Ascending aorta (tissue), 2 donors: Measurements from ENCODE around the gene CPXM2. TPM values are rescaled to one million over a fixed set of nuclear protein-coding genes. Genes with fewer than 3 reads are reported as not detected.

Experiments
- DNase-seq, 2 donors: peaks; one replicate each; pipeline ENCODE4 v3.0.0-alpha.2; 2019; ENCODE audit warnings: low spot score in 2 of 2
- H3K27ac ChIP-seq, 2 donors: fragments of 200-600 bp; sonication (generic); one replicate each; pipeline ENCODE4 v1.5.1; 2016 to 2017; ENCODE audit warnings: mild to moderate bottlenecking in 1 of 2
- H3K27me3 ChIP-seq: fragments of 200-600 bp; sonication (generic); one replicate; pipeline ENCODE4 v1.5.1; 2017
- H3K36me3 ChIP-seq, 2 donors: fragments of 200-600 bp; sonication (generic); one replicate each; pipeline ENCODE4 v1.5.1; 2016
- H3K4me1 ChIP-seq, 2 donors: fragments of 200-600 bp; sonication (generic); one replicate each; pipeline ENCODE4 v1.5.1; 2016 to 2017; ENCODE audit warnings: mild to moderate bottlenecking in 1 of 2
- H3K4me3 ChIP-seq, 2 donors: fragments of 200-600 bp; sonication (generic); one replicate each; pipeline ENCODE4 v1.5.1; 2016 to 2017; ENCODE audit warnings: mild to moderate bottlenecking in 1 of 2
- H3K9me3 ChIP-seq, 2 donors: fragments of 200-600 bp; sonication (generic); one replicate each; pipeline ENCODE4 v1.5.1; 2016
- CTCF ChIP-seq, 3 experiments: fragments of 200-600 bp in 2 of 3; fragments of 450-650 bp in 1 of 3; sonication (generic) in 2 of 3; IDR thresholded peaks; one replicate each; pipeline ENCODE4 v1.5.1; 2016 to 2019; ENCODE audit warnings: antibody characterized with exemption in 3 of 3, mild to moderate bottlenecking in 1 of 3, moderate library complexity in 1 of 3
- intact Hi-C: fragments of 100-400 bp; cut with DNase I; formaldehyde crosslinking; loops from one replicate; pipeline ENCODE4 v1.15.1; 2023
- total RNA-seq: library from RNA; depleted of rRNA; stranded (reverse); fragments of >200 nt; gene quantifications from one replicate; pipeline ENCODE4 v1.1.0, GENCODE V29; 2016

Gene CPXM2
- total RNA-seq, 1 donor from 2014 or later = 125 TPM

GRCh38 chr10:123864923-123865322 is 26.7 kb downstream of the CPXM2 start:
- intact Hi-C loops = loop anchor here (1.0 to 10.0 kb wide), 4 partner anchors 20 to 880 kb away; partner anchors contain the start of genes CPXM2 and FAM53B
- no peaks in the 10 kb centered on the region for H3K27me3 ChIP-seq
- peak; percentile 64 to 91 for DNase-seq
- peaks cover 14 to 19% of the 10 kb centered on the region in 2 donors for H3K36me3 ChIP-seq
- H3K4me3 ChIP-seq = peak overlapping the region in 1 of 2 donors; percentile 6
- H3K4me1 ChIP-seq = peaks cover 31 to 48% of the 10 kb centered on the region in 2 donors
- H3K9me3 ChIP-seq = no peaks in the 10 kb centered on the region
- TF ChIP-seq CTCF (IDR thresholded peaks at IDR 0.05) = no peak
- peak overlapping the region; percentile 80 to 92 for H3K27ac ChIP-seq

GRCh38 chr10:123863721-123864482 is 27.7 kb downstream of the CPXM2 start:
- H3K9me3 ChIP-seq = no peaks in the 10 kb centered on the region
- DNase-seq = peak in 1 of 2 donors; percentile 61
- no peaks in the 10 kb centered on the region for H3K27me3 ChIP-seq
- intact Hi-C loops = loop anchor here (2.0 to 10.0 kb wide), 3 partner anchors 27 to 881 kb away; partner anchors contain the start of genes CPXM2 and FAM53B
- H3K4me3 ChIP-seq = no peak overlapping the region
- peaks cover 14 to 24% of the 10 kb centered on the region in 2 donors for H3K36me3 ChIP-seq
- H3K4me1 ChIP-seq = peaks cover 31 to 49% of the 10 kb centered on the region in 2 donors
- H3K27ac ChIP-seq = peak overlapping the region; percentile 80 to 92
- no peak for TF ChIP-seq CTCF (IDR thresholded peaks at IDR 0.05)

- no peak overlapping the region for H3K4me3 ChIP-seq
- no peaks in the 10 kb centered on the region for H3K9me3 ChIP-seq
- H3K27ac ChIP-seq = peak overlapping the region; percentile 80 to 92
- H3K4me1 ChIP-seq = peaks cover 31 to 53% of the 10 kb centered on the region in 2 donors
- intact Hi-C loops = loop anchor here (10.0 kb wide), 2 partner anchors 292 to 882 kb away; partner anchors contain the start of gene FAM53B
- peaks cover 14 to 24% of the 10 kb centered on the region in 2 donors for H3K36me3 ChIP-seq
- TF ChIP-seq CTCF (IDR thresholded peaks at IDR 0.05) = no peak
- H3K27me3 ChIP-seq = no peaks in the 10 kb centered on the region
- no peak for DNase-seq
Observed at GRCh38 chr10:123863183-123863575, 28.4 kb downstream of the CPXM2 start.

- Histone ChIP-seq H3K4me1 (peaks cover 29 to 53% of the 10 kb centered on the region in 2 donors), H3K27ac (peak overlapping the region; percentile 80 to 92)
Observed at GRCh38 chr10:123862421-123863182, 29.0 kb downstream of the CPXM2 start.

More at GRCh38 chr10:123862421-123863182, 29.0 kb downstream of the CPXM2 start:
- TF ChIP-seq CTCF (IDR thresholded peaks at IDR 0.05) = no peak
- H3K27me3 ChIP-seq = no peaks in the 10 kb centered on the region
- peaks cover 14 to 24% of the 10 kb centered on the region in 2 donors for H3K36me3 ChIP-seq
- intact Hi-C loops = loop anchor here (10.0 kb wide), 2 partner anchors 292 to 882 kb away; partner anchors contain the start of gene FAM53B
- H3K9me3 ChIP-seq = no peaks in the 10 kb centered on the region
- H3K4me3 ChIP-seq = no peak overlapping the region
- peak in 1 of 2 donors; percentile 28 for DNase-seq
